Mammary epithelial cell (primary cell): Measurements from ENCODE around the gene RUFY3.

Experiments used
- CTCF ChIP-seq, 2 donors: IDR thresholded peaks in 1 of 2; conservative IDR thresholded peaks in 1 of 2; 2 replicates each; pipeline ENCODE4 v1.5.1; 2011 to 2012; ENCODE audit warnings: inconsistent platforms in 2 of 2, low read length in 2 of 2, mild to moderate bottlenecking in 2 of 2, control low read depth in 1 of 2, low read depth in 1 of 2; ENCODE audit not compliant: insufficient read depth in 1 of 2; ENCODE audit errors: extremely low read depth in 1 of 2
- EZH2 ChIP-seq: IDR thresholded peaks from 2 replicates; pipeline ENCODE4 v1.6.1; 2012; ENCODE audit warnings: low read length, inconsistent platforms, borderline replicate concordance

DNA sequence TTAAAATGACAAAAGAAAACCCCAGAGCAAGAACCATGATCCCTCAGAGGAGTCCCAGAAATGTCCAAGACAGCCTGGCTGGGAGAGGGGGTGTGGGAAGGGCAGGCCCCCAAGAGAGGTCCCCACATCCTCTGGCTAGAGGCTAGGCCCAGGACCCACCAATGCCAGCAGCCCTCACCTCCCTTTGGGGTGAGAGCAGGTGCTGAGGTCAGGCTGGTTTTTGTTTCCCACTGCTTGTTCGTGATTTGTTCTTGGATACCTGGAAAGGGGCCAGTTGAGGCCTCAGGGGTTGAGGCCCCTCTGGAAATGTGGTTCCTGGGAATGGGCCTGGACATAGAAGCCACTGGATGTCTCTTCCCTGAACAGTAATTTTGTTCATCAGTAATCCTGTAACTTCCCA lies 120.2 kb downstream of the RUFY3 start:
- TF ChIP-seq EZH2 (no peak), CTCF (conservative IDR thresholded peaks at IDR 0.05 in 1 of 2, IDR thresholded peaks at IDR 0.05 in 1 of 2; ENCODE audit: extremely low read depth in 1 of 2, insufficient read depth in 1 of 2, low read depth in 1 of 2, low read length in 2 of 2) (no peak)
